ENCODE data around the gene TPD52L2. TPM values are rescaled to one million over a fixed set of nuclear protein-coding genes. Genes with fewer than 3 reads are reported as not detected.

TPD52L2 gene
- total RNA-seq, 1 experiment from 2014 or later = 105 TPM

- Histone ChIP-seq H3K4me3 (no peak overlapping the region), H3K27me3 (no peaks in the 10 kb centered on the region), H3K4me1 (no peaks in the 10 kb centered on the region), H3K9me3 (replicated peaks) (no peaks in the 10 kb centered on the region), H3K27ac (no peak overlapping the region), H3K36me3 (peaks cover 83% of the 10 kb centered on the region)
- DNase-seq = no peak
Measured at GRCh38 chr20:63930971-63931553, 66.0 kb downstream of the TPD52L2 start.

GRCh38 chr20:63931735-63932134 lies 66.7 kb downstream of the TPD52L2 start:
- no peak for DNase-seq
- Histone ChIP-seq H3K4me3 (no peak overlapping the region), H3K27me3 (no peaks in the 10 kb centered on the region), H3K4me1 (no peaks in the 10 kb centered on the region), H3K9me3 (replicated peaks) (no peaks in the 10 kb centered on the region), H3K27ac (no peak overlapping the region), H3K36me3 (peaks cover 82% of the 10 kb centered on the region)

- DNase-seq = no peak
- H3K4me1 ChIP-seq = no peaks in the 10 kb centered on the region
- H3K4me3 ChIP-seq = no peak overlapping the region
- no peak overlapping the region for H3K27ac ChIP-seq
- no peaks in the 10 kb centered on the region for H3K9me3 ChIP-seq (replicated peaks)
- H3K36me3 ChIP-seq = peaks cover 84% of the 10 kb centered on the region
- H3K27me3 ChIP-seq = no peaks in the 10 kb centered on the region
Measured at GRCh38 chr20:63932606-63933160, 67.6 kb downstream of the TPD52L2 start.

GRCh38 chr20:63933646-63934045 lies 68.6 kb downstream of the TPD52L2 start:
- no peaks in the 10 kb centered on the region; the same call in 1 of the 2 replicates for H3K9me3 ChIP-seq (replicated peaks)
- no peak overlapping the region for H3K4me3 ChIP-seq
- H3K36me3 ChIP-seq = peaks cover 82% of the 10 kb centered on the region
- no peak overlapping the region for H3K27ac ChIP-seq
- no peaks in the 10 kb centered on the region for H3K4me1 ChIP-seq
- no peaks in the 10 kb centered on the region for H3K27me3 ChIP-seq
- no peak for DNase-seq

GRCh38 chr20:63934271-63935068 lies 69.4 kb downstream of the TPD52L2 start:
- Histone ChIP-seq H3K27ac (no peak overlapping the region), H3K4me1 (no peaks in the 10 kb centered on the region), H3K4me3 (no peak overlapping the region), H3K36me3 (peaks cover 84% of the 10 kb centered on the region), H3K9me3 (replicated peaks) (peaks cover 4% of the 10 kb centered on the region; the same call in 1 of the 2 replicates), H3K27me3 (no peaks in the 10 kb centered on the region)
- DNase-seq = no peak

GRCh38 chr20:63935447-63935846 lies 70.4 kb downstream of the TPD52L2 start:
- Histone ChIP-seq H3K27me3 (no peaks in the 10 kb centered on the region), H3K4me1 (no peaks in the 10 kb centered on the region), H3K27ac (no peak overlapping the region), H3K9me3 (replicated peaks) (peaks cover 4% of the 10 kb centered on the region), H3K36me3 (peaks cover 87% of the 10 kb centered on the region), H3K4me3 (no peak overlapping the region)
- DNase-seq = no peak

GRCh38 chr20:63937596-63937995 lies 72.5 kb downstream of the TPD52L2 start:
- H3K27me3 ChIP-seq = no peaks in the 10 kb centered on the region
- H3K9me3 ChIP-seq (replicated peaks) = peaks cover 4% of the 10 kb centered on the region
- no peak overlapping the region for H3K27ac ChIP-seq
- no peak for DNase-seq
- H3K4me3 ChIP-seq = no peak overlapping the region
- no peaks in the 10 kb centered on the region for H3K4me1 ChIP-seq
- peaks cover 82% of the 10 kb centered on the region for H3K36me3 ChIP-seq

- Histone ChIP-seq H3K27ac (no peak overlapping the region), H3K4me1 (no peaks in the 10 kb centered on the region), H3K4me3 (no peak overlapping the region), H3K27me3 (no peaks in the 10 kb centered on the region), H3K36me3 (peaks cover 84% of the 10 kb centered on the region), H3K9me3 (replicated peaks) (peaks cover 4% of the 10 kb centered on the region)
- DNase-seq = no peak
Measured at GRCh38 chr20:63939061-63939935, 74.2 kb downstream of the TPD52L2 start.

- H3K9me3 ChIP-seq (replicated peaks) = peaks cover 4% of the 10 kb centered on the region
- H3K4me1 ChIP-seq = no peaks in the 10 kb centered on the region
- peaks cover 80% of the 10 kb centered on the region for H3K36me3 ChIP-seq
- no peak overlapping the region for H3K4me3 ChIP-seq
- no peaks in the 10 kb centered on the region for H3K27me3 ChIP-seq
- H3K27ac ChIP-seq = no peak overlapping the region
- no peak for DNase-seq
Measured at GRCh38 chr20:63940071-63940471, 75.0 kb downstream of the TPD52L2 start.

- Histone ChIP-seq H3K4me3 (no peak overlapping the region), H3K27me3 (no peaks in the 10 kb centered on the region), H3K27ac (no peak overlapping the region), H3K4me1 (no peaks in the 10 kb centered on the region), H3K9me3 (replicated peaks) (peaks cover 4% of the 10 kb centered on the region), H3K36me3 (peaks cover 81% of the 10 kb centered on the region)
- no peak for DNase-seq
Measured at GRCh38 chr20:63940472-63941266, 75.6 kb downstream of the TPD52L2 start.

Other genes with a start within 250 kb of the TPD52L2 start
- gene GMEB2, start 238.2 kb upstream of the TPD52L2 start, total RNA-seq (2014; rRNA removed; shearing (Covaris generic)) = 19.5 and 20.2 TPM in 2 replicates
- gene STMN3, start 211.8 kb upstream of the TPD52L2 start, total RNA-seq (2014; rRNA removed; shearing (Covaris generic)) = 36.6 and 38.0 TPM in 2 replicates
- 16.7 and 25.6 TPM in 2 replicates for gene RTEL1, start 207.0 kb upstream of the TPD52L2 start, total RNA-seq (2014; rRNA removed; shearing (Covaris generic))
- 1.3 and 1.7 TPM in 2 replicates for gene TNFRSF6B, start 168.6 kb upstream of the TPD52L2 start, total RNA-seq (2014; rRNA removed; shearing (Covaris generic))
- gene ARFRP1, start 157.3 kb upstream of the TPD52L2 start, total RNA-seq (2014; rRNA removed; shearing (Covaris generic)) = 39.3 and 44.5 TPM in 2 replicates
- 24.9 and 26.2 TPM in 2 replicates for gene ZGPAT, start 157.2 kb upstream of the TPD52L2 start, total RNA-seq (2014; rRNA removed; shearing (Covaris generic))
- gene LIME1, start 128.6 kb upstream of the TPD52L2 start, total RNA-seq (2014; rRNA removed; shearing (Covaris generic)) = 4.5 and 10.0 TPM in 2 replicates
- gene SLC2A4RG, start 125.5 kb upstream of the TPD52L2 start, total RNA-seq (2014; rRNA removed; shearing (Covaris generic)) = 52.8 and 64.7 TPM in 2 replicates
- 4.0 and 5.0 TPM in 2 replicates for gene ZBTB46, start 34.0 kb upstream of the TPD52L2 start, total RNA-seq (2014; rRNA removed; shearing (Covaris generic))
- gene ABHD16B, start 3.8 kb upstream of the TPD52L2 start, total RNA-seq (2014; rRNA removed; shearing (Covaris generic)) = not detected in 2 replicates
- 79.6 and 81.1 TPM in 2 replicates for gene DNAJC5, start 29.9 kb downstream of the TPD52L2 start, total RNA-seq (2014; rRNA removed; shearing (Covaris generic))
- gene UCKL1, start 91.1 kb downstream of the TPD52L2 start, total RNA-seq (2014; rRNA removed; shearing (Covaris generic)) = 27.1 and 35.0 TPM in 2 replicates
- gene ZNF512B, start 104.7 kb downstream of the TPD52L2 start, total RNA-seq (2014; rRNA removed; shearing (Covaris generic)) = 19.1 and 19.6 TPM in 2 replicates
- gene SAMD10, start 114.4 kb downstream of the TPD52L2 start, total RNA-seq (2014; rRNA removed; shearing (Covaris generic)) = 0.08 TPM in 1 of 2 replicates, not detected in the other
- gene PRPF6, start 115.9 kb downstream of the TPD52L2 start, total RNA-seq (2014; rRNA removed; shearing (Covaris generic)) = 70.1 and 71.9 TPM in 2 replicates
- 2.0 and 3.0 TPM in 2 replicates for gene C20orf204, start 170.9 kb downstream of the TPD52L2 start, total RNA-seq (2014; rRNA removed; shearing (Covaris generic))
- 0.13 and 0.14 TPM in 2 replicates for gene SOX18, start 184.4 kb downstream of the TPD52L2 start, total RNA-seq (2014; rRNA removed; shearing (Covaris generic))
- gene TCEA2, start 197.9 kb downstream of the TPD52L2 start, total RNA-seq (2014; rRNA removed; shearing (Covaris generic)) = 12.6 and 16.9 TPM in 2 replicates
- 17.2 and 18.8 TPM in 2 replicates for gene RGS19, start 214.2 kb downstream of the TPD52L2 start, total RNA-seq (2014; rRNA removed; shearing (Covaris generic))
- gene OPRL1, start 214.8 kb downstream of the TPD52L2 start, total RNA-seq (2014; rRNA removed; shearing (Covaris generic)) = 0.28 and 0.43 TPM in 2 replicates
- not detected in 2 replicates for gene LKAAEAR1, start 219.1 kb downstream of the TPD52L2 start, total RNA-seq (2014; rRNA removed; shearing (Covaris generic))
- gene NPBWR2, start 242.3 kb downstream of the TPD52L2 start, total RNA-seq (2014; rRNA removed; shearing (Covaris generic)) = not detected in 2 replicates

Measured in SJCRH30 (cell line).